T-helper 22 cell (primary cell): ENCODE measurements around the gene SYT7.
"Not testable (repeated sequence)": the region's sequence is repeated elsewhere in the genome, so short reads cannot be mapped to it uniquely, and the experiment has no call there.

ENCODE experiments used
- DNase-seq: peaks from one replicate; pipeline ENCODE4 v3.0.0-alpha.2; 2020; ENCODE audit warnings: low read depth

SYT7 gene

DNA sequence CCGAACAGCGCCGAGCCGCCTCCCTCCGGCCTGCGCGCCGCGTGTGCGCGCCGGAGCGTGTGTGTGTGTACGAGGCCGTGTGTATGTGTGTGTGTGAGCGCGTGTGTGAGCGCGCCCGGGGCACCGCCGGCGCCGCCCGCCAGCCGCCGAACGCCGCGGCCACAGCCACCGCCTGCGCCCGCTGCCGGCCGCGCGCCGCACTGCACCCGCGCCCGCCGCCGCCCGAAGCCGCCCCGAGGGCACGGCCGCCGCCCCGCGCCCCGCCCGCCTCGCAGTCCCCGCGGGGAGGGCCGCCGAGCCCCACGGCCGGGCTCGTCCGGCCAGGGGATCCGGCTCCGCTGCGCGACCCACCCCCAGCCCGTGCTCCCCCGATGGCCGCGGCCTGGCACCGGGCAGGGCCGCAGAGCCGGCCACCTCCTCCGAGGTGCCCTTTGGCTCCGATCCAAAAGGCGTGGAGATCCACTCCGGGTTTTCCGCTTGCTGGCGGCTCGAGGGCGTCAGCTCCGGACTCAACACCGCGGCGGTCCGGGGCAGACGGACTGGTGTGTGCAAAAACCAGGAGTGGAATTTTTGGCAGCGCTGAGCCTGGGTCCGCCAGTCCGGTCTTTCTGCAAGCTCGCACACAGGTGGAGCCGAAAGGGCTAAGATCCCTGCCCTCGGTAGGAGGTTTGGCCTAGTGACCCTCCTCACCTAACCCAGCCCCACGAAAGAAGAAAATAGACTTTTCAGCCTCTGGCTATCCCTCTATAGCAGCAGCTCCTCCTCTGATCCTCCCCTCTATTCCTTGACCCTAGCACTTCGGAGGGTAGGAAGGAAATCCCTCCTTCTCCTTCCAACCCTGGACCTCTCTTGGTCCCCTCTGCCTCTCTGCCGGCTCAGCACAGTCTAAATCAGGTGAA is at the start of gene SYT7:
Gene SYT7 (minus strand): TSS at position 47 of the 899 bp plus-strand sequence. CDS start 256 bp downstream, outside the sequence.
- peak; percentile 79 for DNase-seq

GRCh38 chr11:61630089-61630488 is 49.2 kb upstream of the SYT7 start:
- no peak for DNase-seq

GRCh38 chr11:61629082-61629833 is 48.4 kb upstream of the SYT7 start:
- no peak for DNase-seq

DNA sequence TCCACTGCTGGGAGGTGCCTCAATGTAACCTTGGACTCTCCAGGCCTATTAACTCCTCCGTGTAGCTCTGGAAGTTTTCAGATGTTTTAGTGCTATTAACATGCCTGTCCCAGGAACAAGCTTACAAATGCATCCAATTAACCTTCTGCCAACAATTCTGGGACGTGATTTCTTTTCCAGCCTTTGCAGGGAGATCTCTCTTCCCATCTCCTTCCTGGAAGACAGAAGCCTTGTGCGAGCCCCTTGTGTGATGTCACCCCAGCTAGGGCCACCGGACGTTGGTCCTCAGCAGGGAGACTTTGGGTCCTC is 47.7 kb upstream of the SYT7 start:
- no peak for DNase-seq

DNA sequence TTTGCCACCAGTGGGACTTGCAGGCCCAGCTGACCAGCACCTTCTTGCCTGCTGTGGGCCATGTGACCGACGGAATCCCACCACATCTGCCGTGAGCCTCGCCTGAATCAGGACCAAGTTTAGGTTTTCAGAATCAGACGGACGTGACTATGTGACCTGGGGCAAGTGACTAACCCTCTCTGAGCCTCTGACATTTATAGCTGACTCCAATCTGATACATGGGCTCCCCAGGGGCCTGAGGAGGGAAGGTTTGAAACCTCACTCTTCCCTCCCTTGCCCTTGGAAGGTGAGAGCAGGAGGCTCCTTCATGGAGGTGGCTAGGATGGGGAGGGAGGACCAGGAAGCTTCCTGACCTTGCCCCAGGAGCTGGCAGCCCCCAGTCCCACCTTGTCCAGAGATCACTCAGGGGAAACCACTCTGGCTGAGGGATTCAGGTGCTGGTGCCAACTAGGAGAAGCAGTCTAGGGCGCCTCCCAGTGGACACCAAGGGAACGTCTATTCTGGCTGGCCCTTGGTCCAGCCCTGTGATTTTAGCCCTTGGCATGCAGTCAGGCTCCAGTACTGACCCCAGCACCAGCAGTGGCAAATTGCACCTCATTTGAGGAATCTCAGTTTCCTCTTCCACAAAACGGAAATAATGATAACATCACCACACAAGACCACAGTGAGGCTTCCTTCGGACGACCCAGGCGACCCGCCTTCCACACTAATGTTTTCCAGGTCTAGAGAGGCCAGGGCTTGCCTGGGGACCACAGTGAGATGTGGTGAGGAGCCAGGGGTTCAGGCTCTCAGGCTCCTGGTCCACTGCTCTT is 47.2 kb upstream of the SYT7 start:
- no peak for DNase-seq

- DNase-seq, result no peak
Observed at GRCh38 chr11:61626580-61627380, 45.9 kb upstream of the SYT7 start.

- no peak for DNase-seq
Observed at GRCh38 chr11:61625525-61625924, 44.6 kb upstream of the SYT7 start.

DNA sequence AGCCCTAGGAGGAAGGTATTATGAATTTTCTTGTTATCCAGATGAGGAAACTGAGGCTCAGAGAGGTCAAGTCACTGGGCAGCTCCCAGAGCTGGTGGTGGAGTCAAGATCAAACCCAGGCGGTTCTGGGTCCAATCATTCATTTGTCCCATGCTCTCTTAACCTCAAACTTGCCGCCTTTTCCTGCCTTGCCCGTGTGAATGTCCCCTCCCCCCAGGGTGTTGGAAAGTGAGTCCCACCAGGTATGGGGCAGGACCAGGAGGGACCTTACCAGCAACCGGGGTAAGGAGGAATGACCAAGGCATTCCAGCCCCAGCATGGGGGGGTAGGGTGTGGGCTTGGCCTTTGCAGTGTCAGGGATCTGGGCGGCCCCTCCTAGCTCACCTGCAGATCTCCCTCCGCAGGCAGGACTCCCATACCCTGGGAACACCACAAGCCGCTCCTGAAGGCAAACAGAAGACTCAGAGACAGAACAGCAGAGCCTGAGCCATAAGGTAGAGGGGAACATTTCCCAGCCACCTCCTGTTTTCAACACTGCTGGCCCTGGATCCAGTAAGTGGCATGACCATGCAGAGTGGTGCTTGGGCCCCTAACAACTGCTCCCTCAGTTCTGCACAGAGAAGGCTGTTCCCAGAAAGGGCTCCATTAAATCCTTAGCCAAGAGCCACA is 41.2 kb upstream of the SYT7 start:
- DNase-seq, result no peak

GRCh38 chr11:61619471-61620226 is 38.8 kb upstream of the SYT7 start:
- no peak for DNase-seq

DNA sequence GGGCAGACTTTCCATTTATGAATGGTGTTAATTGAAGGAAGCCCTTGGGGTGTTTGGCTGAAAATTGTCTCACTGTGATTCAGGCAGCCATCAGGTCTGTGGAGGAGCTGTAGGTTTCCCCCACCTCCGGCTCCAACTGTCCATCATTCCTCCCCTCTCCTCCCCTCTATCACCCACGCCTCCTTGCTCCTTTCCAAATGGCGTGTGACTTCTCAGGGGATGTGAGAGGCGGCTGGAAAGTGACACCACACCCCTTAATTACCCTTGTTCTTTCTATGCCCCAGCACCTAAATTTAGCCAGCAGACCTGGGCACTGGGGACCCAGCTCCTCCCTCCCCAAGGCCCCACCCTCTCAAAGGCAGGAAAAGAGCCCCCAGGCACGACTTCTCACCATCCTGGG is 38.1 kb upstream of the SYT7 start:
- no peak for DNase-seq

- no peak for DNase-seq
Observed at GRCh38 chr11:61617515-61617914, 36.6 kb upstream of the SYT7 start.

DNA sequence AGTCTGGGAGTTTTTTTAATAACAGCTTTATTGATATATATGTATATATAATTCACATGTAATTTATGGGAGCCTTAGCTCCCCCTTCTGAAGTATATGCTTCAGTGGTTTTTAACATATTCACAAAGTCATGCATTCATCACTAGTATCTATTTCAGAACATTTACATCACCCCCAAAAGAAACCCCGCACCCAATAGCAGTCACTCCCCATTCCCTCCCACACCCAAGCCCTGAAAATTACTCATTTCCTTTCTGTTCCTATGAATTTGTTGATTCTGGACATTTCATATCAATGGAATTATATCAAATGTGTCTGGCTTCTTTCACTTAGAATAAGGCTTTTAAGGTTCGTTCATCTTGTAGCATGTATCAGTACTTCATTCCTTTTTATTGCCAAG is 35.6 kb upstream of the SYT7 start:
- DNase-seq, result no peak

- DNase-seq, result not testable (repeated sequence)
Observed at GRCh38 chr11:61614782-61615181, 33.9 kb upstream of the SYT7 start.

DNA sequence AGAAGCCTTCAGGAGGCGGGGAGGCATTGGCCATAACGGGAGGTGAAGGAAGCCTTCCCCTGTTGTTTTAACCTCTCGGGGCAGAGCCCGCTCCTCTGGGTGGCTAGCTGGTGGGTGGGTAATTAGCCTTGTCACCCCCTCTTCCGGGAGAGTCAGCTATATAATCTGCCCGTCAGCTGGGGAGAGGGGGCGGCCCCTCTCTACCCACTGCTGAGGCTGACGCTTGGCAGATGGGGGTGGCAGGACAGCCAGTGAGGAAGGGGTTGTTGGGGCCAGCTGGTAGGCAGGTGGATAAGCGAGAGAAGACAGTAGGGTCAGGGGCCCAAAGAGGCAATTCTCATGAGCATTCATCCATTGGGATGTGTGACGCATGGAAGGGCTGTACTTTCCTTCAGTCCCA is 33.0 kb upstream of the SYT7 start:
- DNase-seq, result no peak

- DNase-seq, result no peak
Observed at GRCh38 chr11:61613051-61613450, 32.2 kb upstream of the SYT7 start.

DNA sequence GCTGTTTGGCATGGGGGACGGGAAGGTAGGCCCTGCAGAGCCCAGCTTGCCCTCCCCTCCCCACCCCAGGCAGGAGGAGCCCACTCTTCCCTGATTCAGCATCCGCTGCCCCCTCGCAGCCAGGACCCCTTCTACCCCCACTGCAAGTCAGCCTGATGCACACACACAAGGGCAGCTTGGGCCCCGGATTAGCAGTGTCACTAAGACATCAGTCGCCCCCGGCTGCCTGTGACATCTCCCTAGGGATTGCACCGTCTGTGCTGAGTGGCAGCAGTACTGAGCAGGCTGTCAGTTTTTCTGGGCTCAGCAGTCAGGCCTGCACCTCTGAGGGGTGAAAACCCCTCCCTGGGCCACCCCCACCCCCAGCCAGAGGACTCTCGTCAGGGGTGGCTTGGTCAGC is 30.4 kb upstream of the SYT7 start:
- DNase-seq, result no peak

DNA sequence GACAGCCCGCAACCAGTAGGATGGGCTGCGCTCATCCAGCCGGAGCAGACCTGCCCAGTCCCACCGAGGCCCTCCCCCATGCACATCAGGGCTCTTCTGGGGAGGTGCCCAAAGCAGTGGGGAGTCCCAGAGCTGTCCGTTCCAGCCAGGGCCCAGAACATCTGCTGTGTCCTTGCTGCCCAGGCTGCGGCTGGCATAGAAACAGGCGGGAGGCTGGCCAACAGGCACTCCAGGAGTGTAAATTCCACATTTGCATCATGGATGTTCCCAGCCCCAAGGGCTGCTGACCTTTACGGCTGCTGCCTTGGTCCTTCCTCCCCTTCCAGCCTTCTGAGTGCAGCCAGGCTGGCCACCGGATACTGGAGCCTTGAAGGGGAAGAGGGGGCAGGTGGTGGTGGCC is 30.0 kb upstream of the SYT7 start:
- DNase-seq, result no peak

DNA sequence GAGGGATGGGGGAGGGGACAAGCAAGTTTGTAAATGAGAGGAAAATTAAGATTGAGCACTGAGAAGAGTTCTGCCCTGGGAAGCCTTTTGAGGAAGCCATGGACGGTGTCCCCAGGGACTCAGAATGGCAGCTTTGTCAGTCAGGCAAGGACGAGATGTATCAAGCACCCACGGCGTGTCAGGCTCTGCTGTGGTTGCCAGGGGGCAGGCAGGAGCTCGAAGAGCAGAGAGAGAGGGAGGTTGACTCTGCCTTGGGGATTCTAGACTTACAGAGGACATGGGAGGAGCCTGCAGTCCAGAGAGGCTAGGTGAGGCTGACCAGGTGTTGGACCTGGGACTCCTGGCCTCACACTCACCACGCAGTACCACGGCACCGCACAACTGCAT is 29.1 kb upstream of the SYT7 start:
- no peak for DNase-seq

GRCh38 chr11:61609000-61609979 is 28.4 kb upstream of the SYT7 start:
- DNase-seq, result no peak
